Adrenal gland (tissue), 5 donors: ENCODE data around the gene RASD1.

Experiments used
- POLR2A ChIP-seq, 2 donors: fragments of 450-650 bp; IDR thresholded peaks; one replicate each; pipeline ENCODE4 v1.6.1; 2017; ENCODE audit warnings: antibody characterized with exemption in 2 of 2, mild to moderate bottlenecking in 2 of 2, moderate library complexity in 1 of 2
- TF ChIP-seq, protein P1 (sequence below), 6 experiments: fragments of 450-650 bp in 4 of 6; fragments of 200-600 bp in 2 of 6; sonication (generic) in 1 of 6; IDR thresholded peaks; 1 replicate in 5 of 6; 2 replicates in 1 of 6; pipeline versions ENCODE4 v1.5.1 to v1.8.0; 2016 to 2021; ENCODE audit warnings: antibody characterized with exemption in 6 of 6, mild to moderate bottlenecking in 2 of 6, moderate library complexity in 1 of 6
- donor health status: DM: no; HTN: no; CAD: no.

- TF ChIP-seq, protein P1, sequence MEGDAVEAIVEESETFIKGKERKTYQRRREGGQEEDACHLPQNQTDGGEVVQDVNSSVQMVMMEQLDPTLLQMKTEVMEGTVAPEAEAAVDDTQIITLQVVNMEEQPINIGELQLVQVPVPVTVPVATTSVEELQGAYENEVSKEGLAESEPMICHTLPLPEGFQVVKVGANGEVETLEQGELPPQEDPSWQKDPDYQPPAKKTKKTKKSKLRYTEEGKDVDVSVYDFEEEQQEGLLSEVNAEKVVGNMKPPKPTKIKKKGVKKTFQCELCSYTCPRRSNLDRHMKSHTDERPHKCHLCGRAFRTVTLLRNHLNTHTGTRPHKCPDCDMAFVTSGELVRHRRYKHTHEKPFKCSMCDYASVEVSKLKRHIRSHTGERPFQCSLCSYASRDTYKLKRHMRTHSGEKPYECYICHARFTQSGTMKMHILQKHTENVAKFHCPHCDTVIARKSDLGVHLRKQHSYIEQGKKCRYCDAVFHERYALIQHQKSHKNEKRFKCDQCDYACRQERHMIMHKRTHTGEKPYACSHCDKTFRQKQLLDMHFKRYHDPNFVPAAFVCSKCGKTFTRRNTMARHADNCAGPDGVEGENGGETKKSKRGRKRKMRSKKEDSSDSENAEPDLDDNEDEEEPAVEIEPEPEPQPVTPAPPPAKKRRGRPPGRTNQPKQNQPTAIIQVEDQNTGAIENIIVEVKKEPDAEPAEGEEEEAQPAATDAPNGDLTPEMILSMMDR (IDR thresholded peaks at IDR 0.05) = no peak
- no peak for TF ChIP-seq POLR2A (IDR thresholded peaks at IDR 0.05)
Measured at GRCh38 chr17:17503566-17504130, 7.5 kb upstream of the RASD1 start.
